ENCODE data around the gene HACD3. TPM values are rescaled to one million over a fixed set of nuclear protein-coding genes. Genes with fewer than 3 reads are reported as not detected.
A peak's percentile ranks its signal among the peaks of the same experiment; 100 is the strongest.

Gene HACD3
- total RNA-seq, 4 donors from 2014 or later: 31.3 to 50.9 (median 36.9) TPM

- no peak for TF ChIP-seq CTCF (IDR thresholded peaks at IDR 0.05)
- ATAC-seq (ENCODE audit: low FRiP score) (no peak), DNase-seq (ENCODE audit: low spot score) (no peak)
Measured at GRCh38 chr15:65558336-65558735, 28.1 kb downstream of the HACD3 start.

DNA sequence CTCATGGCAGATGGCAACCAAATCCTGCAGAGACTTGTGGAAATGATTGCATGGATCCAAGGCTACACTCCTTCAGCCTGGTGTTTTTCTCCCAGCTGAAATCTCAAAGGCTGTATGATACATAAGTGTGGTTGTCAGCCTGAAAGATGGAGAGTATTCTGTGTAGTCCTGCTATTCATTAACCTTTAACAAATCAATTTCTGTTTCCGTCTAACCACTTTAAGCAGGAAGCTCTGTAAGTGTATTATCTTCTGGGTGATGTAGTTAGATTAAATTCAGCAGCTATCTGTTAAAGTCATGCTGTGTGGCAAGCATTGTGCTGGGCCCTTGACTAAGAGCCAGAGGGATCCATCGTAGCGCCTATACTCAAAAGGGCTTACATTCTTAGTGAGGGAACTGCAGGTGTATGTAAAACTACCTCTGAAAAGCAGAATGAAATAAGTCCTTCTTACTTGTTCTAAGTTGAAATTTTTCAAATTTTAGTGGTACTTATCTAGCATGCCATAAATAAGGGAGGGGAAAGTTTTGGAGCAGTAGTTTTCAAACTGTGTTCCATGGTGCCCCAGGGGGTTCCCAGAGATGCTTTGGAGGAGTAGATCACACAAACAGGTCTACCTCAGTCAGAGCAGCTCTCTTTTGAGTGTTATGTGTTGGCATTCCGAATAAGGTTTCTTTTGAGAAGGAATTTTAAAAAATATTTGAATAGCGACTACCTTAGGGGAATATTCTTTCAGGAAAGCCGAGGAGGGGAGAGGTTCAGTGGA is 28.9 kb downstream of the HACD3 start:
- no peak for TF ChIP-seq CTCF (IDR thresholded peaks at IDR 0.05)
- DNase-seq (ENCODE audit: low spot score): no peak
- no peak for ATAC-seq (ENCODE audit: low FRiP score)

GRCh38 chr15:65559941-65560340 is 29.7 kb downstream of the HACD3 start:
- ATAC-seq (ENCODE audit: low FRiP score) (no peak), DNase-seq (ENCODE audit: low spot score) (no peak)
- no peak for TF ChIP-seq CTCF (IDR thresholded peaks at IDR 0.05)

- TF ChIP-seq CTCF (IDR thresholded peaks at IDR 0.05): no peak
- DNase-seq (ENCODE audit: low spot score): no peak
- no peak for ATAC-seq (ENCODE audit: low FRiP score)
Measured at GRCh38 chr15:65561934-65562333, 31.7 kb downstream of the HACD3 start.

DNA sequence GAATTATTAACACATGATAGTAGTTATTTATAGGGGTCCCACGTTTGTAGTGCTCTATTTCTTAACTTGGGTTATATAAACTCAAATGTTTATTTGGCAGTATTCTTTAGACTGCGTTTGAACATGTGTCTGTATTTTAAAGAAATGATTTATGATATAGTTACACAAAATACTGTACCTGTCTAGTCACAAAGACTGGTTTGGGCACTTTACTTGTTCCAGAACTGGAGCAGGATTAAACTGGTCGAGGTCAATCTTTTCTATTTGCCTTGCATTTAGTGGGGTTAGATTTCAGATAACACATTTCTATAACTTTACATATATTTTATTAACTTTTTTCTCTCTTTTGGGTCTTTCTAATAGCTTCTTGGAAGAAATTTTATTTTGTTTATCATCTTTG is 39.5 kb downstream of the HACD3 start:
- no peak for TF ChIP-seq CTCF (IDR thresholded peaks at IDR 0.05)
- ATAC-seq (ENCODE audit: low FRiP score) (no peak), DNase-seq (ENCODE audit: low spot score) (no peak)

- DNase-seq (ENCODE audit: low spot score) (no peak), ATAC-seq (ENCODE audit: low FRiP score) (no peak)
- no peak for TF ChIP-seq CTCF (IDR thresholded peaks at IDR 0.05)
Measured at GRCh38 chr15:65571971-65572370, 41.7 kb downstream of the HACD3 start.

- no peak for DNase-seq (ENCODE audit: low spot score)
- peak; percentile 23 for ATAC-seq (ENCODE audit: low FRiP score)
- no peak for TF ChIP-seq CTCF (IDR thresholded peaks at IDR 0.05)
Measured at GRCh38 chr15:65576664-65577063, 46.4 kb downstream of the HACD3 start.
